GM19467 (cell line): ENCODE measurements around the gene SLC22A7.
"Not testable (repeated sequence)": the region's sequence is repeated elsewhere in the genome, so short reads cannot be mapped to it uniquely, and the experiment has no call there.

Experiments used
- ATAC-seq: cut with Tn5 transposase; IDR thresholded peaks from one replicate; pipeline ENCODE4 v1.9.1; 2021; ENCODE audit warnings: mild to moderate bottlenecking, moderate library complexity; ENCODE audit not compliant: unreplicated experiment

Gene SLC22A7

DNA sequence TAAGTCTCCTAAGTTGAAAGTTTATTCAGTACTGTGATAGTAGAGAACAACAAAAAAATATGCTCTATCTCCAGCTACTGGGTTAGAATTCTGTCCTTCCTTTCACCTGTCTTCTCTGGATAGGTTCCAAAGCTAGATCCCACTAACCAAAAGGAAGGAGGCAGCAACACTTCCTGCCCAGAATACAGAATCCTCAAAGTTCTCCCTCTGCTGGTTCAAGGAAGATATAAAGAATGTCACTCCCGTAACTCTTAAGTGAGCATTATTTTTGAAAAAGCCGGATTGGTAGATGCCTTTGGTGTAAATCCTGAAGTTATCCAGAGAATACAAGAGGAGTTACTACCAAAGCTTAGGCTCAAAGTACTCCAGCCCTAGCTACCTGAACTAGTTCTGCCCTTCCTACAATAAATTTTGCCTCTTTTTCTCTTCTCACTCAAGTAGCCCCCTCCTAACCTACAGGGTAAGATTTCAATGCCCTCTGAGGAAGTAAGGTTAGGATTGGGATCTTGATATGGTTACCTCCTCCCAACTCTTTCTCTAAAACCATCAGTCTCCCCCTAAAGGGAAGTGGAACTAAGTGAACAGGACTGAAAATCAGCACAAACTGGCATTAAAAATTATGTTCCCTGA is 36.5 kb downstream of the SLC22A7 start:
- no peak for ATAC-seq

GRCh38 chr6:43335469-43335868 is 37.4 kb downstream of the SLC22A7 start:
- no peak for ATAC-seq

DNA sequence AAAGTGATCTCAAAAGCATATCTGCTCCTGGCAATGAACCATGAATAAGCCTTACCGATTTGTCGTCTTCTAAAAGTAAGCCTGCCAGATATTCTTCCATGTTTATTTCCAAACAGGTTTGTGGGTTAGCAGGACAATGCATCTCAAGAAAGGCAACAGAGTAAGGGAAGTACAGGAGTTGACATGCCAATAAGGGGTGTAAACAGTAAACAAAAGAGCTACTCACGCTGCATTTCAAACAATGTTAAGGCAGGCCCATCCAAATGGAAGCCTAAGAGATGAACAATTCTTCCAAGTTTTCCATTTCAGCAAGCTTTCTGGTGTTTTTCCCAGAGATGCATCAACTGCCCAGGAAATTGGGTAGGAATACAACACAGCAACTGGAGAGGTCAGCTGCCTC is 38.3 kb downstream of the SLC22A7 start:
- no peak for ATAC-seq

GRCh38 chr6:43338243-43338642 is 40.2 kb downstream of the SLC22A7 start:
- ATAC-seq, result peak; percentile 47

GRCh38 chr6:43339168-43339567 is 41.1 kb downstream of the SLC22A7 start:
- peak; percentile 68 for ATAC-seq

- ATAC-seq, result not testable (repeated sequence)
Measured at GRCh38 chr6:43346243-43346642, 48.2 kb downstream of the SLC22A7 start.

DNA sequence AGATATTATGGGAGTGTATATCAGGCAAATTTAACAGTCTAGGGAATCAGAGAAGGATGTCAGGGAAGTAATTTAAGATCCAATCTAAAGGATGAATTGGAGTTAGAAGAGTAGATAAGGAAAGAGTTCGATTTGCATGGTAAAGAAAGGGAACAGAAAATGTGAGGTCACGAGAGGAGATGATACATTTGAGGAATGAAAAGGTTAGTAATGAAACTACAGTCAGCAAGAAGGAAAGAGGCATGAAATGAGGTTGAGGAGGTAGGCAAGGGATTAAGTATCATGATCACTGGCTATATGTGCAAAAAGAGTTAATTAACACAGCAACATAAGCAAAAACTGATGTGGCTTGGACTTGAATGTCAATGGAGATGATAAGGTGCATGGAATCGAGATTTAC is 49.0 kb downstream of the SLC22A7 start:
- no peak for ATAC-seq

GRCh38 chr6:43347444-43347843 is 49.4 kb downstream of the SLC22A7 start:
- no peak for ATAC-seq

DNA sequence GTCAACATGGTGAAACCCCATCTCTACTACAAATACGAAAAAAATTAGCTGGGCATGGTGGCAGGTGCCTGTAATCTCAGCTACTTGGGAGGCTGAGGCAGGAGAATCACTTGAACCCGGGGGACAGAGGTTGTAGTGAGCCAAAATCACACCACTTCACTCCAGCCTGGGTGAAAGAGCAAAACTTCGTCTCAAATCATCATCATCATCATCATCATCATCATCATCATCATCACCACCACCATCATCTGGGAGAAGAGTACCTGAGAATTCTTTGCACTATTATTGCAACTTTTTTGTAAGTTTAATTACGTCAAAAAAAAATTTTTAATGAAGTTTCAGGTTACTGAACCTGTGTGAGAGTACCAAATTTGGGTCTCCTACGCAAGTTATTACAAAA is 53.9 kb downstream of the SLC22A7 start:
- not testable (repeated sequence) for ATAC-seq
